ENCODE results near the gene RASSF4.

DNA sequence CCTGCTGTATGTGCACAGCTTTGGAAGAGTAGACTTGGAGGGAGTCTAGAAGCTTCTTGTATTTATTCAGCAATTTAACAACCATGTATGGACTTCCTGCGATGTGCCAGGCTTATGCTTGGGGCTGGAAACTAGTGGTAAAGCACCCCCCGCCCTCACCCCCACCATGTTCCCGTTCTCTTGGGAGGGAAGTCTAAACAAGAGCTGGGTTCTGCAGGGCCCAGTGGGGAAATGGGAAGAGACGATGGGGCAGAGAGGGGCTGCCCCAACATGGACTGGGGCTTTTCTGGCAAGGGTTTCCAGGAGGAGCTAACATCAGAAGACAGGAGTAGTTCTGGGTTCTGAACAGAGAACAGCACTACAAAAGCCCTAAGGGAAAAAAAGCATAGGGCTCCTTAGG, 8.0 kb downstream of the RASSF4 start:
- TF ChIP-seq, protein P1, sequence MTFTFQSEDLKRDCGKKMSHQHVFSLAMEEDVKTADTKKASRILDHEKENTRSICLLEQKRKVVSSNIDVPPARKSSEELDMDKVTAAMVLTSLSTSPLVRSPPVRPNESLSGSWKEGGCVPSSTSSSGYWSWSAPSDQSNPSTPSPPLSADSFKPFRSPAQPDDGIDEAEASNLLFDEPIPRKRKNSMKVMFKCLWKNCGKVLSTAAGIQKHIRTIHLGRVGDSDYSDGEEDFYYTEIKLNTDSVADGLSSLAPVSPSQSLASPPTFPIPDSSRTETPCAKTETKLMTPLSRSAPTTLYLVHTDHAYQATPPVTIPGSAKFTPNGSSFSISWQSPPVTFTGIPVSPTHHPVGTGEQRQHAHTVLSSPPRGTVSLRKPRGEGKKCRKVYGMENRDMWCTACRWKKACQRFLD (tag by site-specific recombination; IDR thresholded peaks at IDR 0.05), result no peak
- no peak for TF ChIP-seq ZNF626 (tag by site-specific recombination; IDR thresholded peaks at IDR 0.05)
